Erythroblast (primary cell): ENCODE results near the gene SYNE2.

Experiments used
- DNase-seq, 2 experiments: peaks; one replicate each; lab custom pipeline; 2025; lab: John Stamatoyannopoulos, UW
- GATA1 ChIP-seq: IDR thresholded peaks from 2 replicates; pipeline ENCODE4 v1.6.1; 2011; ENCODE audit warnings: low read depth, mild to moderate bottlenecking, control low read depth, low read length, moderate library complexity
- POLR2A ChIP-seq: IDR thresholded peaks from 2 replicates; pipeline ENCODE4 v1.6.1; 2011; ENCODE audit warnings: mild to moderate bottlenecking, low read length

SYNE2 gene

DNA sequence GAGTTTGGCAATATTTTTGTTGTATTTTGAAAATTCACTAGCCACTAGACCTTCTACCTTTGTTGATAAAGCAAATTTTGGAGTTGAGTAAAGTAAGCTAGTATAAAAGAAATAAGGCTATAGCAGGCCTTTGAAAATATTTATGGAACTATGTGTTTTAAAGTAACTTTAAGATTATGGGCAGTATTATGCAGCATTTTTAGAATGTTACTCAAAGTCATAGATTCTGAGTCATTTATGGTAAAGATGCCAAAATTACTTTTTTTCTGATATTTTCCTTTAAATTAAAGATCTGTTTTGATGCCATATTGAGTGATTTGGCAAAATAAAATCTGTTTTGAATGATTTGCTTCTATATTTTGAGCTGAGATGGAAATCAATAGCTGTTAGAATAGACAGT is 57.2 kb downstream of the SYNE2 start:
- TF ChIP-seq GATA1 (no peak), POLR2A (no peak)
- no peak for DNase-seq

DNA sequence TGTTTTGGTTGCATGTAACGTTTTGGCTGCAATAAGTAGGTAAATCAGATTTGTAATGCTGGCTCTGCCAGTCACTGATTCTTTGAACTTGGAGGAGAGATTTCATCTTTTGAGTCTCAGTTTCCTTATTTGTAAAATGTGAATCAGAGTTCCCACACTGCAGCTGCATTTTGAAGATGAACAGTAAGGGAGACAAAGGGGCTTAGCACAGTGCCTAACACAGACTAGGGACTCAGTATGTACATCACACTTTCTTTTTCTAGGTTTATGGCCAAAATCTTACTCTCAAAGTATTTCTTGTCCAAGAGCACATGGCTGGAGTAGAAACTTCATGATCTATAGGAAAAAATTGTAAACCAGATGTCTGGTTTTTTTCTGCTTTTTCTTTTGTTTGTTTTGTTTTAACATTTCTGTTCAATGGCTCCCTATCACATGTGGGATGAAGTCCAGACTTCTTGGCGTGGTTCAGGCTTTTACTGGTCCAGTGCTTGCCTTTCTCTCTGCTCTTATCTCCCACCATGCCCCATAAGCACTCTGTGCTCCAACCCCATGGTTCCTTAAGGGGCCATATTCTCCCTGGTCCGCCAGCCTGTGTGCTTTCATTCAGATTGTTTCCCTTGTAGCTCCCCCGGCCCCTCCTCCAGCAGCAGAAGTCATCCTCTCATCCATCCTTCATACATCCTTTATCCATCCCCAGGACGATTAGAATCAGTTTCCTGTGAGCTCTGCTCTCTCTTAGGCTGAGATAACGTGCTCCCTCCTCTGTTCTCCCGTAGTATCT is 58.0 kb downstream of the SYNE2 start:
- DNase-seq: no peak
- no peak for TF ChIP-seq GATA1
- TF ChIP-seq POLR2A: no peak

DNA sequence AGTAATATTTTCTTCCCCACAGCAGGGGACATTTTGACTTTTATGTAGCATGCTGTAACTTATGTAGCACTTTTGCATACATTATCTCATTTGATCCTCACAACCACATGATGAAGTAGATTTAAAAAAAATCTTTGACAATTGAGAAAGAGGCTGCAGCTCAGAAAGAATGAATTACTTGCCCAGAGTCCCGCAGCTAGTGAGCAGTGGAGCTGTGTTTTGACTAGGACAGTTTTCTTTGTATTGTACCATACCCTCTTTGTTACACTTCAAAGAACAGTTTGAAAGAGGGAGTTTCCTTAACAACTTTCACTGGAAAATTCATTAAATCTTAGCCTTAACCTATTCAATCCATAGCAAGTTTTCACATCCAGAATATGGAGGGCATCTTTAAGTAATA is 58.6 kb downstream of the SYNE2 start:
- no peak for DNase-seq
- TF ChIP-seq GATA1: no peak
- no peak for TF ChIP-seq POLR2A

DNA sequence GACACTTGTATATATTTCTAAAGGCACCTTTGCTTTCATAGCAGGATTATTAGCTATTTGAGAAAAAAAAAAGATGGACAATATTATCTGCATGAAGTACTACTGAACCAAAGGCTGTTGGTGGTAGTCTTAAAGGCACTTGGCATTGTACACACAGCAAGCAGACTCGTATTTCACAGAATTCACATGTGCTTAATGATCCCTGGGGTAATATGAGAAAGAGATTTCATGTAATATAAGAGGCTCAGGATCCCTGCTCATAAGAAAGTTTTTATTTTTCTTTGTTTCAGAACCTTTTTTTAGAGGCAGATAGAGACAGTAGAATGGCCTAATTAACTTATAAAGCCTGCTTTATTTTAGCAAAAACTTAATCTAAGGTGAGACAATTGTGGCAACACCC is 59.5 kb downstream of the SYNE2 start:
- no peak for DNase-seq
- no peak for TF ChIP-seq GATA1
- TF ChIP-seq POLR2A: no peak

DNA sequence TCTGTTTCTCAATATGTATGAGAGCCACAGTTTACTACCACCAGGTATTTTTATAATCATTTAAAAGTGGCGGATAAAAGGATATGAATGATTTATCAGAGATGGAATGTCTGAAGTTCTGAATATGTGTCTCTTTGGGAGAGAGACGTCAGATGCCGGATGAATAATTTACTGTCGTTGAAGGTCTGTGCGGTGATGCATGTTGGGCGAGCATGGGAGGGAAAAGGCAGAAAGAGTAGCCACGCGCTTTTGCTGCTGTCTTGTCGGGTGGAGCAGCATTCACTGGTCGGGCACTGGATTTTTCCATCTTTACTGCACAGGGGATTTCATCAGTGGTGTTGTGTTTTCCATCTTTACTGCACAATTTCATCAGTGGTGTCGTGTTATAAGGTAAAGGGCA is 65.6 kb downstream of the SYNE2 start:
- no peak for TF ChIP-seq POLR2A
- no peak for TF ChIP-seq GATA1

DNA sequence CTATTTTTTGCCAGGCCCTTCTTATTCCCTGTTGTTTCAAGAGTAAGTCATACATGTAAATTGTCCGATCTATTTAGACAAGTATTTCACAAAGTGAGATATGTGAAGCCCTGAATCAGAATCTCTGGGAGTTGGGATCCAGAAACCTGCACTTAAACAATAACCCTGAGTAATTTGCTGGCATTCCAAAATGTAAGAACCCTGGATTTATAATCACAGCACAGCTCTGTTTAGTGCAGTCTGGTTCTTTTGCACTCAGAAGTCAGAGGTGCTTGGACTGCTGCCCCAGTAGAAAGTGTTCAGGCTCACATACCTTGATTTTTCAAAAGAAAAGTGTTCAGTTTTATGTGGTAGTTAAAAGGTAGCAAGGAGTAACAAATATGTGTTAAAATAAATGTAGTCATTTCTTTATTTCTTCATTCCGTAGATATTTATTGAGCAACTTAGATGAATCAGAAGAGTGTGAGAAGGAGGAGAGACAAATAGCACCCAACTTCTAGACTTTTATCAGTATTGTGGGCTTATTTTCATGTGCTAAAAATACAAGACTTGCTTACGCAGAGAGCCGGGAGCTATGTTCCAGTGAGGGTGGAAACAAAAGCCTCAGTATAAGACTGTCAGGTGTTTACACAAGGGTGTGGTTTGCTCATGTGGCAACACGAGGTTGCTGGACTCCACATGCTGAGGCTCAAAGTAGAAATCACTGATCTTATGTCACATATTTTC is 70.1 kb downstream of the SYNE2 start:
- no peak for DNase-seq
- TF ChIP-seq GATA1: no peak
- no peak for TF ChIP-seq POLR2A

More for the DNA sequence above, 65.6 kb downstream of the SYNE2 start:
- DNase-seq: no peak

DNA sequence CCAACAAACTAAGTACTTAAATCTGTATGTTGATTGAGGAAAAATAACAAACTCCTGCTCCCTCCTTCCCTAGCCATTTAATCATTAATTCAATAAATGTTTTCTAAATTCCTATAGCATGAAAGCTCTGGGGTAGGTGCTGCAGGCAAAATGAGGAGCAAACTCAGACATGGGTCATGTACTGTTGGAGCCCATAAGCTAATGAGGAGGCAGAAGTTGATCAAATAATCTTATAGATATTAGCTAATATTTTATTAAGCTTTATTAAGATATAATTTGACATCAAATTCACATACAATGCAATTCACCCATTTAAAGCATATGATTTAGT is 70.6 kb downstream of the SYNE2 start:
- DNase-seq: no peak
- TF ChIP-seq POLR2A: no peak
- no peak for TF ChIP-seq GATA1

DNA sequence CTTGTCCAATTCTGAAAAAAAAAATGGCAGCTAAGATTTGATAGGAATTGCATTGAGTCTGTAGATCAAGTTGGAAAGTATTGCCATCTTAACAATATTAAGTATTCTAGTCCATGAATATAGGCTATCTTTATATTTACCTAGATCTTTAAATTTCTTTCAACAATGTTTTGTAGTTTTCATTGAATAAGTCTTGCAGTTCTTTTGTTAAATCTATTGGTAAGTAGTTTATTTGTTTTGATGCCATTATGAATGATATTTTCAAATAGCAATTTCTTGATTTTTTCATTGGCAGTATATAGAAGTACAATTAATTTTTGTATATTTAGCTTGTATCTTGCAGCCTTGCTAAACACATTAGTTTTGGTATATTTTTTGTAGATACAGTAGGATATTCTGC is 71.6 kb downstream of the SYNE2 start:
- TF ChIP-seq GATA1 (no peak), POLR2A (no peak)
- no peak for DNase-seq

DNA sequence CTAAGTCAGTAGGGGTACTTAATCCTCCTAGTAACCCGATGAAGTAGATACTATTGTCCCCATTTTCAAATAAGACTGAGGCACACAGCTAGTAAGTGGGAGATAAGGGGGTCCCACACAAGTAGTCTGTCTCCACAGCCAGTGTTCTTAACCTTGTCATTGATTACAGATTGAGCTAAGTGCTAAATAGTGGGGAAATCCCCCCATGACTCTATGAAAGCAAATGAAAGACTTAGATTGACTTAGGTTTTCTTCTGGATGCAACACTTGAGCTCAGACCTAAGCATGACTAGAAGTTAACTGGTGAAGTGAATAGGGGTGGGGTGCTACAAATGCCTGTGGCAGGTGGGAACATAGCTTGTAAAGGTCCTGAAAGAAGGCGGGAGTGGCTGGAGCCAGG is 73.8 kb downstream of the SYNE2 start:
- TF ChIP-seq GATA1 (no peak), POLR2A (no peak)
- no peak for DNase-seq

DNA sequence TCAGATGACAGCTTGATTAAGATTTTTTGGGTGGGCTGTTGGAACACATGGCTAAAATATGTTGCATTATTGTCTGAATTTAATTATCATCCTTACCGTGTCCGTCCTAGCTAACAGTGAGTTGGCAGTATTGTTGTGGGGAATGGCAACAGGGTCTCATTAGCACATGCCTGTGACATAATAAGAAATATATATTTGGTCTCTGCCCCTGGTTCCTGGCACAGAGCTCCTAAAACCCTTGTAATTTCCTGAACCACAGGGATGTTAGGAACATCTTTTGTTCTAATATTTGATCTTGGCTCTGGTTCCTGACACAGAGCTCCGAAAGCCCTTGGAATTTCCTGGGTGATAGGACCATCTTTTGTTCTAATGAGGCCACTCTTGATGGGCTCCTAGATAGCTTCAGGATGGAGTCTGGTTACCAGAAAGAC is 76.0 kb downstream of the SYNE2 start:
- DNase-seq: no peak
- TF ChIP-seq POLR2A (no peak), GATA1 (no peak)

DNA sequence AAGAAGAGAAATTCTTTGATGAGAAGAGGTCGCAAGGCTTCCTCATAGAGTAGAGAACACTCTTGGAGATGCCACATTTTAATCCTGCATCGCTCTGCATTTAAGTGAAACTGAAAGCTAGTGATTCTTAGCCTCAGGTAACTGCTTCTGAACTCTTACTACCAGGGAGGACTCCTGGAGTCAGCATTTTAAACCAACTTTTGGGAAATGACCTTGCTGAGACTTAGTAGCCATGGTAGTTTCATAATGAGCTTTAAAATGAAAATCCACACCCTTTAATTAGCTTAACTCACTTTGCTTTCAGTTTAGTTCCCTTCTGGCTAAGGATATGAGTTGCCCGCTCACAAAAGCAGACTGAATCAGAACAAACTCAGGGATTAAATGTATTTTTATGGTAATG is 80.3 kb downstream of the SYNE2 start:
- no peak for DNase-seq
- TF ChIP-seq POLR2A (no peak), GATA1 (no peak)

DNA sequence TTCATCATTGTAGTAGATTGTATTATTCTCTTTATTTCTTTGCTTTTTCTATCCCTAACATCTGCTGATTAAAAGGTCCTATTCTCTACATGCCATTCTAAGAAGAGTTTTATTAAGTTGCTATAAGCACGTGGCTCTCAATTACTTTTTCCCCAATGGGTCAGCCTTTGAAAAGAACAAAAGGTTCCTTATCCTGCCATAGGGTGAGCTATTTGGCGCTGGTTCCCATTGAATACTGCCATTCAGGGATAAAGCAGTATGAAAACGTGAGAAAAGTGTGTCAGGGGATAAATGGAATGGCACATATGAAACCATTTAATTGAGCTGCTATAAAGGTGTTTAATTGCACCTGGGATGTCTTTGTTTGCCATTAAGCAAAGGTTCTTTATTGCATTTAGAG is 80.9 kb downstream of the SYNE2 start:
- no peak for TF ChIP-seq GATA1
- TF ChIP-seq POLR2A: no peak
- DNase-seq: no peak

DNA sequence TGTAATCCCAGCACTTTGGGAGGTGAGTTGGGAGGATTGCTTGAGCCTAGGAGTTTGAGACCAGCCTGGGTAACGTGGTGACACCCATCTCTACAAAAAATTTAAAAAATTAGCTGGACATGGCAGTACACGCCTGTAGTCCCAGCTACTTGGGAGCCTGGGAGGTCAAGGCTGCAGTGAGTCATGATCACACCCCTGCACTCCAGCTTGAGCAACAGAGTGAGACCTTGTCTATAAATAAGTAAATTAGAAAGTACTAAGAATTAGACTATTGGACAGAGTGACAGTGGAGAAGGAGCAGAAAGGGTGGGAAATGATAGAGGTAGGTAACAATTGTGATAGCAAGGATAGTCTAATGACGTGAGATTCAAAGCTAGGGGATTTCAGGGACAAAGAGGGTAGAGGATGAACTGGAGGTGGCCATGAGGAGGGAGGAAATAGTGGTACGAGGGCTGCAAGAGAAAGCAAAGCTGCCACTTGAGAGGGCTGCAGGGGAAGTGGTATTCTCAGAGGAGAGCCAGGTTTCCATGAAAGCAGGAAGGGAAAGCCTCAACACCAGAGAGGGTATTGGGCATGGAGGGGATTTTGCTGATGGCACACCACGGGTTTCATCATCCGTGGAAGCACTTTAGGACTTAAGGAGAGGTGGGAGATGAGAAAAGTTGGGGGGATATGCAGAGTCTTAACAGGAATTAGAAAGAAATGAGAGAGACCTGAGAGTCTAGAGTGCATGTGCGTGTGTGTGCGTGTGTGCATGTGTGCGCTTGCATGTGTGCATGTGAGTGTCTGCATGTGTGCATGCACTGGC is 85.6 kb downstream of the SYNE2 start:
- TF ChIP-seq GATA1: no peak
- no peak for TF ChIP-seq POLR2A
- no peak for DNase-seq

DNA sequence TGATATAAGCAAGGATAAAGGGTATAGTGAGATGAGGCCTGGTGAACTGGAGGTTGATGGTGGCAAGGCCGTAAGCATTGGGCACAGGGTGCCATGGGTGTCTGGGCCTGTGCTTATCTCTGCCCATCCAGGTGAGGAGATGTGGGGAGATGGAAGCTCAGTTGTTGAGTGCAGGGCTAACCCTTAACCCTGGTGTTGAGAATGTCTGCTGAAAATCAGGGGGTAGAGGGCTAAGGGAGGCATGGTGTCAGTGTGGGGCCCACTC is 86.1 kb downstream of the SYNE2 start:
- no peak for TF ChIP-seq POLR2A
- no peak for TF ChIP-seq GATA1

DNA sequence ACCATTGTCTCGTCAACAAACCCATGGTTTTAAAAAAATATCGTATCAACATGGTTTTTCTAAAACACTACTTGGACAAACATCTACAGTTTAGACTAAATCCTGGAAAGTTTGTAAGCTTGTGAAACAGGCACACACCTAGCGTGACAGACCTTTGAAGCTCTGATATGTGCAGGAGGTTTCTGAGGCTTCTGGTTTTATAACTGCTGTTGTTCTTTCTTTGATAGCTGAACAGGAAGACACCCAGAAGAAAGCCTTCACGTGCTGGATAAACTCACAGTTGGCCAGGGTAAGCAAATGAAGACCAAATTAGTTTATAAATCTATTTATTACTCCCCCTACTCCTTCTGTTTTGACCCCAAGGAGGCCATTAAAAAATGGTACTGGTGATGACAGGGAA is 87.6 kb downstream of the SYNE2 start:
- TF ChIP-seq POLR2A (no peak), GATA1 (no peak)
- no peak for DNase-seq

More for the DNA sequence above, 86.1 kb downstream of the SYNE2 start:
- DNase-seq: no peak
